ENCODE results near the gene TBC1D3K.
"Not testable (repeated sequence)": the region's sequence is repeated elsewhere in the genome, so short reads cannot be mapped to it uniquely, and the experiment has no call there.

TBC1D3K gene

DNA sequence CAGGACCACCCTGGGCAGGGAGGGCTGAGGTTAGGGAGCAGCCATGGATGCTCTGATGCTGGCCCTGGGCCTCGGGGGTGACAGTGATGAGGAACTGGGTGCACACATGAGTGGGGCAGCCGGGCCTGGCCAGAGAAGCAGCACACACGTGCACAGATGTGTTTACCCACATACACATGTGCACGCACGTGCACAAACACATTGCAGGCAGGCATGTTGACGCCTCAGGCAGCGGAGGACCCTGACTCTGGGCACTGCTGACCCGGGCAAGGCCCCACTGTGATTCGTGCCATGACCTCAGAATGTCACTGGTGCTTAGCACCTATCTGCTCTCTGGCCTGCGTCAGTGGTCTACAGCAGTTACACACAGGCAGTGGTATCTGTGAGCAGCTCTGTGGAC is at the start of gene TBC1D3K:
TSS of gene TBC1D3K (plus strand) at position 301 of the 400 bp plus-strand sequence. CDS start 1,585 bp downstream, outside the sequence.
- not testable (repeated sequence) for DNase-seq

DNA sequence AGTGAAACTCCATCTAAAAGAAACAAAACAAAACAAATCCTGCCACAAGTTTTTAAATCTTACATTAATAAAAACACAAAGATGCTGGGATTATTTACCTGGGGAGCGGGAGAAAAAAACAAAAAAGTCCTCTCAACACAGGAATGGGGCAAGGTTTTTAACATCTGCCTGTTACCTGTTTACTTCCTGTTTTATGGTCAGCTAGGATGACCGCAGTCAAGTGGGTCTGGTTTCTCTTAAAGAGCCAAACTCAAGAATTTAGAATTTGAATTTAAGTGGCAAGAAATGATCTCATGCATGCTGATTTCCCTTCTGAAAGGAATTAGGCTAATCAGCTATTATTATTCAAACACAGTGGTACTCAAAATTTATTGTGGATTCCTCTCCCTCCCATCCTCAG is 39.7 kb upstream of the TBC1D3K start:
- no peak for DNase-seq

DNA sequence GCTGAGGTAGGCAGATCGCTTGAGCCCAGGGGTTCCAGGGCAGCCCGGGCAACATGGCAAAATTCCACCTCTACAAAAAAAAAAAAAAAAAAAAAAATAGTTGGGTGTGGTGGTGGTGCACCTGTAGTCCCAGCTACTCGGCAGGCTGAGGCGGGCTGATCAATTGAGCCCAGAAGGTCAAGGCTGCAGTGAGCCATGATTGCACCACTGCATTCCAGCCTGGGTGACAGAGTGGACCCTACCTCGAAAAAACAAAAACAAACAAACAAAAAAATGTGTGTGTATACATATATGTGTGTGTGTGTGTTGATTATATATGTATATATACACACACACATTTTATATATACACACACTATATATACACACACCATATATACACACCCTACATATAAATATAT is 39.1 kb upstream of the TBC1D3K start:
- DNase-seq: no peak

DNA sequence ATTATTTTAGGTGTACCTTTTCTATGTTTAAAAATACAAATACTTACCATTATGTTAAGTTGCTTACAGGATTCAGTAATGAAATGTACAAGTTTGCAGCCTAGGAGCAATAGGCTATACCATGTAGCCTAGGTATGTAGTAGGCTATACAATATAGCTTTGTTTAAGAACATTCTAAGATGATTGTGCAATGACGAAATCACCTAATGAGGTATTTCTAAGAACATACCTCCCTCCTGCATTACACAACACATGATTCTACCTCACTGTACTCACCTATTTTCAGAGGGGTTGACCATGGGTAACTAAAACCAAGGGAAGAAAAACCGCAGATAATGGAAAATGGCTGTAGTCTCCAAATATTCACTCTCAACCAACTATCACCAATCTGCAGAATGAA is 35.3 kb upstream of the TBC1D3K start:
- DNase-seq: no peak

GRCh38 chr17:37896961-37897360 is 27.3 kb upstream of the TBC1D3K start:
- not testable (repeated sequence) for DNase-seq

Data from amygdala (tissue), 56 donors.